GM19395 (cell line): ENCODE data around the gene NCAM1.

ENCODE experiments used
- ATAC-seq: cut with Tn5 transposase; IDR thresholded peaks from one replicate; pipeline ENCODE4 v1.9.1; 2021; ENCODE audit warnings: mild to moderate bottlenecking, moderate library complexity; ENCODE audit not compliant: unreplicated experiment

The NCAM1 gene

DNA sequence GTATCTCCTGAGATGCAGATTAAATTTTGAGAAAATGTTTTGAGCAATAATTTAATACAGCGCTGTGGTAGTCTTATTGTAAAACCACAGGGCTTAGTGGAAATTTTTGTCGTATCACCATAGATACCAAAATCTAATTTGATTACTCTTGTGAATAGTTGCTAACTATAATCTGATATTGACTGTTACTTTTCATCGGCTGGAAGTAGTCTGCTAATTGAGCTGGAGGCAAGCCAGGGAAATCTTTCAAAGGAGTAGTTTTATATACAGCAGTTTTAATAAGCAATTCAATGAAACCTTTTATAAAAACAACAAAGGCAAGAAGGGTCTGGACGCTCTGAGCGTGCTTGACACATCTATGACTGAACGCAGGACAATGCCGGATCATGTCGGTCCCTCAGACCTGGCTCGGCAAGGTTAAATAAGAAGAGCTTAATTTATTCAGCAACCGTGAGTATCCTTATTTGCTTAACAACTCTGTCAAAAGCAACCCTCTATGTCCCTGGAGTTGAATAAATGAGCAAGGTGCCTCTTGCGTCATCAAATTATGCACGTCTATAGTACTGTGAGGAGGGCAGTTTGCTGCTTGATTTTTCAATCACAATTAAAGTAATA, 121.2 kb downstream of the NCAM1 start:
- no peak for ATAC-seq

DNA sequence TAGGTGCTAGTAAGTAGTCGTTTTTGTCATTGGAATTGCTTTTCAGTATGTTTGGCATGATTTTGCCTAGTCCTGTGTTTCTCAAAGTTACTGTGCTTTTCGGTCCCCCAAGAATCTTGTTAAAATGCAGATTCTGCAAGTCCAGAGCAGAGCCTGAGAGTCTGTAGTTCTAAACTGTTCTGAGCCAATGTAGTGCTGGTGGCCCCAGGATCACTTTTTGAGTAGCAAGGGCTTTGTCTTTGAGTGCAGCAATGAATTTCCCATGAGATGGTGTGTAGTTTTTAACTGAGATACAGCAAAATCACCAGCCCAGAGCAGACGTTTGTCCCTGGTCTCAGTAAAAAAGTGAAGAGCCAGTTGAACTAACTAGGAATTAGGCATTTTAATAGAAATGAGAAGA, 122.4 kb downstream of the NCAM1 start:
- no peak for ATAC-seq

DNA sequence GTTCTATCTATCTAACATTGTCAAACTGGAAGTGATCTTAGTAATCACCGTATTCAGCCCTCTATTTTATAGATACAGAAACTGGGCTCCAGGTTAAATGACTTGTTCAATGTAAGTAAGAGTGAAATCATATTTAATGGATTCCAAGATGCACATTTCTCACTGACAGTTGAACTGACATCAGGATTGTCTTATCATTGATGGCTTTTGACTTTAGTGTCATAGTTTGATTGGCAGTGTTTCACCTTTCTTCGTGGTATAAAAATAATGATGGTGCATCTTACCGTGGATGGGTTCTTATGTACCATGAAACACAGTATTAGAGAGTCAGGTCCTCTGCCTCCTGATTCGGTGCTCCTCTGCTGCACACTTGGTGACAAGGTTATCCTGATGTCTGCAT, 123.1 kb downstream of the NCAM1 start:
- ATAC-seq: no peak

DNA sequence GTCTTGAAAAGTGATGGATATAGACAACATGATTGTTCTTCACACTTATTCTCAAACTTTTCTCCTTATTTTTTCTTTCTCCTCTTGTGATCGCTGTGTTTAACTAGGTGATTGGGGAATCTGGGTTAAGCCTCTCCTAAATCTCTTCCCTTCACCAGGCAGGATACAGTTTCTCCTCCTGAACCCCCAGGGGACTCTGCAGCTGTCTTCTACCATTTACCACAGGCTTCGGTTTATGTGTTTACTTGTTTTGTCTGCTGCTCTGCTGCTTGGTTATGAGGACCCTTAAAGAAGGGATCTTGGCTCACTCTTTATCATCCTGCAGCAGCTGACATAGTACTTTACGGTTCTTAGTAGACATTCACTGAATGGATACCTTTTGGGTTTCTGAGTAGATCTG, 124.2 kb downstream of the NCAM1 start:
- ATAC-seq: no peak

DNA sequence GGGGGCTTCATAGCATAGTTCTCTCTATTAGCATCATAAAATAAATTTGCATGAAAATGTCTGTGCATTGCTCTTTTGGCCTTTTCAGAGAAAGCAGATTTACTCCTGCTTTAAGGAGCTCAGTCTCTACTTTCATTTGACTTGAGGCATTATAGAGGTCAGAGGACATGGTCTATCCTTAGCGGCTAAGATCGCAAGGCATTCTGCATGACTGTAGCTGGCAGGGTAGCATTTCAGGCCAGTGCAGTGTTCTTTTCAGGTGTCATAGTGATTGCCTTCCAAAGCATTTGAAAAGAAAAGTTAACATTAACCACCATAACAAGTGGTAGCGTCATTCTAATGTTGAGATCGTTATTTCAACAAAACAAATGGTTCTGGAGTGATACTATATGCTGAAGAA, 126.5 kb downstream of the NCAM1 start:
- ATAC-seq: no peak

DNA sequence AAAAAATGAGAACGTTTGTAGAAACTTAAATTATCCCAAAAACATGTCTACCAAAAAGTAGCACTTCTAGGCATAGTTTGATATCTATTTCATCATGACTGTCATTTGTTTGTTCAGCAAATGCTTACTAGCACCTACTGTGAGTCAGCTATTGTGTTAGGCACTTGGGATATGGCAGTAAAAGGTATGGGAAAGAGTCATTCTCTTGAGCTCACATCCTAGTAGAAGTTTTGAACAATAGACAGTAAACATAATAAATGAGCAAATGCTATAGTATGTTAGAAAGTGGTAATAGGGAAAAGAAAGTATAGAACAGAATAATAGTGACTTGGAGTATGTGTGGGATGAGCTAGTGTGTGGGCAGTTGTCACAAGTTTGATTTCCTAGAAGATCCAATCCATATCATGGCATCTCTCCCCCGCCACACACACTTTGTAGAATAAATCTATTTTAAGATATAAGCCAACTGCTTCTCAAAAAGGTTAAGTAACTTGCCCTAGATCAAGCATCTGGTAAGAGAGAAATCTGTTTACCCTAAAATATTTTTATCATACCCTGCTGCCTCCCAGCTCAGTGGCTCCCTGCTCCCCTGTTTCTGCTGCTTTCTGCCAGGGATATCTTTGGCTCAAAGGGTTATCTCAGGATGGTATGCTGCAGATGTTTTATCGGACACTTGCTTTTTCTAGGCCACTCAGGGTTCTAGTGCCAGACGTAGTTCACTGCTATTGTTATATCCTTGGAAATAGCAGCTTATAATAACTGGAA, 129.7 kb downstream of the NCAM1 start:
- no peak for ATAC-seq

DNA sequence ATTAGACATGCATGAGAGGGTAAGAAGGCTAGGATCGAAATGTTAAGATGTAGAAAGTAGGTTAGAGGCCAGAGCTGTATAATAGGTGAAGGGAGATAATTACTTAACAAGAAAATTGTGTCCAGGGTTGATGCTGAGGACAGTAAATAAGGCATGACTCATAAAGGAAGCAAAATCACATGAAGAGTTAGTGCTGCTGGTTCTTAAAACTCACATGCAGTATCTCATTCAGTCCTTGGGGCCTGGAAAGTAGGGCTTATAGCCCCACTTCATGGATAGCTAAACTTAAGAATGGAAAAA, 130.2 kb downstream of the NCAM1 start:
- ATAC-seq: no peak

DNA sequence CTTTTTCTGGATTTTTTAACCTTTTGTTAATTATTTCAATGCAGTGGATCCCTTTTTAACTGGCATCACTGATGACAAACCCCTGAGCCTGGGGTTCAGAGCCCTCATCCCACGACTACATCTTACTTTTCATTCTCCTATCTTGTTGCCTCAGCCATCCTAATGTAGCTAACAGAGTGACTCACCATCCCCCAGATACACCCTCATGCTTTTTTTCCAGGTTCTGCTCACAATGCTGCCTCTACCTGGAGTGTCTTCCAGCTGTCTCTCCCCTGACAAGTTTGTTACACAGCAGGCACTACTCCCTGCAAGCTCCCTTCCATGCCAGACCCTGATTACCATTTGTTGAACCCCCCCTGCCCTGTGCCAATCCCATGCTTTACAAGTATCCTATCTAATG, 135.4 kb downstream of the NCAM1 start:
- no peak for ATAC-seq

DNA sequence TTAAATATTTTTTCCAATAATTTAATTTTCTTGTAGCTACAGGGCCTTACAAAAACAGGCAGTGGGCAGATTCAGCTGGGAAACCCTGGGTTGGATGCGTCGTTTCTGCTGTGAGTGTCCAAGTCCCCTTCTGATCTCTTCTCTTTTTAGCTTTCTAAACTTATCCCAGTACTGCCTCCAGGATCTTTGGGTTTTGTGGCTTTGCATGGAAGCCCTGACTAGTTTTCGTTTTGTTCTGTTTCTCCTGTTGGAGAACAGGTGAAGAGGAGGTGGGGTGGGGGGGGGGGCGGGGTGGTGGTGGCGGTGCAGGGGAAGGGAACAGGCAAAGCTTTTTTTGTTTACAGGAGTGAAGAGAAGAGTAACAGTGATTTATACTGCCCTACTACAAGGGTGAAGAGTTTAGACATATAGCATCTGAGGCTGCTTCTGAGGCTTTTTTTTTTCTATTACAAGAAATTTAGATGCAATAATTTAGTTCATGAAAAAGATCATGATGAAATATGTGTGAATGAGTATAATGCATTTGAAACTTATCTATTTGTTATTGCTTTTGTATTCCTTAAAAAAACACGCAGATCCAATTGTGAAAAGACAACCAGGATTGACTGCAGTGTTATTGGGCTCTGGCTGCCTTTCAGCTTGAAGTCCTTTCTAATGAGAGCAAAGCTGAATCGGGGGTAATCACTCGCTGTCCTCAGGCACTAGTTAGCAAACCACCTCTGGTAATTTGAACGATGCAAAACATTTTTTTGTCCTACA, 142.9 kb downstream of the NCAM1 start:
- ATAC-seq: no peak

DNA sequence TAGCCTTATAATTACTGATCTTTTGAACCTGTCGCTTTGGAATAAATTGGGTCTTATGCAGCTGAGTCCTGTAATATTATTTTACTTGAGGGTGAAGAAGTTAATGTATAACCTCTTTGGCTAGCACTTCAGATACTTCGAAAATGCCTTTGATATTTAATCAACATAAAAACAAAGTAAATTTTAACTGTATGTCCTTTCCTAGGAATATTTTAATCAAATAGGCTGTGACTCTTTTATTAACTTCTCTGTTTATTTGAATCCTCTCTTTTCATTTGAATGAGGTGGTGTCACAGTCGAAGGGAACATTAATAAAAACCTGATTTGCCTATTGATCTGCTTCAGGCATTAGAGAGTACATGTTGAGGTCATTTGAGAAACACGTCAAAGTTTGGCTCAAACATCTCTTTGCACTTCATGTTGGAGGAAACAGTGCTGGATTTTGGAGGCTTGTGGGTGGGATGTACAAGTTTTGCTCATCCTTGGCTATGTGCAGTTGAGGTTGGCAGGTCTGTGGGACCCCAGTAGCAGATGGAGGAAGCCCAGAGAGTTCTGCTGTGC, 143.6 kb downstream of the NCAM1 start:
- ATAC-seq: no peak

DNA sequence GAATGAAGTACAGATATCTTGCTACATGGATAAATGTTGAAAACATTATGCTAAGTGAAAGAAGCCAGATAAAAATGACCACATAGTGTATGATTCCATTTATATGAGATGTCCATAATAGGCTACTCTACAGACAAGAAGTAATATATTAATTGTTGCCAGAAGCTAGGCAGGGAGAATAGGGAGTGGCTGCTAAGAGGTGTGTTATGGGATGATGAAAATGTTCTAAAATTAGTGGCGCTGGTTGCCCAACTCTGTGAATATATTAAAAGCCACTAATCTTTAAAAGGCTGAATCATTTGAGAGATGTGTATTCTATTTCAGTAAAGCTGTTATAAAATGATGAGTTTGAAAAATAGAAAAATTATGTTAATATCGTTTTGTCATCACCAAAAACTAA, 144.4 kb downstream of the NCAM1 start:
- no peak for ATAC-seq

DNA sequence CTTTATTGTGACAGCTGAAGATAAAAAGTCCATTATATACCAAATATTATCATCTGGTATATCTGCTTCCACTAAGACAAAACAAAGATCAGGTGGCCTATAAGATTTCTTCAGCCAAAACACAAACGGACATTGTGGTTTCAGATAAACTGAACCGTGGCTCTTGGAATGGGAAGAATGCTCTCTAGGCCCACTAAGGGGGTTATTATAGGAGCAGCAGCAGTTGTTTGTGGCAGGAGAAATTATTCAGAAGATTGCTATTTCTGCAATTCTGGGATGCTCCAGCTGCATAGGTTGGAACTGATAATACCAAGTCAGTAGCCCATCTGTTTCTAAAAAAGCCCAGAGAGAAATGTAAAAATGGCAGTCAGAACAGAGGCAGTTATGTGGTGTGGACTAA, 145.3 kb downstream of the NCAM1 start:
- ATAC-seq: no peak

DNA sequence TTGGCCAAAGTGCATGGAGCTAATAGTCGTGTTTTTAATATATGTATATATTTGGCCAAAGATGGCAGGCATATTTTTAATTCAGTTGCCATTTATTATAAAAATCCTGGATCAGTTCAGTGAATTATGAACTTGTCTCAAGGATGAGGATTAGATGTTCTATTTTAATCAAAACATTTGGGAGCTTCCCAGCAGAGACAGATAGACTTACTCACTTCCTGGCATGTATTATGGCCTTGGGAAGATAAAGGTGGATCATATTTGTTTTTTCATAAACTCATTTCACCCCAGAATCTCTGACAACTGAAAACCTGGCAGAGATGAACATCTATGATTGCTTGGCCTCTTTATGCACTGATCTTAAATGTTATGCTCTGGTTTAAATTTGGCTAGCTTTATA, 148.8 kb downstream of the NCAM1 start:
- no peak for ATAC-seq

DNA sequence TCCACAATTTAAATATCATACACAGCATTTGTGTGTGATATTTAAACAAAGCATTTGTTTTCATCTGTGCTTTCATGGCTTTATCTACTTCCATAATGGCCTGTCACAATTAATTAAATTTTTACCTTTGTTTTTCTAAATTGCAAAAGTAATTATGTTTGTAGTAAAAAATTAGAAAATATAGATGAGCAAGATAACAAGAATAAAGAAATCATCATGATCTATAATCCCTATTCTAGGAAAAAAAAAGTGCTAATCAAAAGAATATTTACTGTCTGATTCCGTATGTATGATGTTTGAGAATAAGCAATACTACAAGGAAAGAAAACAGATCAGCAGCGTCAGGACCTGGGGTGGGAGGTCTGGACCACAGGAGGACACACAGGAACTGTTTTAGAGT, 149.9 kb downstream of the NCAM1 start:
- ATAC-seq: no peak

DNA sequence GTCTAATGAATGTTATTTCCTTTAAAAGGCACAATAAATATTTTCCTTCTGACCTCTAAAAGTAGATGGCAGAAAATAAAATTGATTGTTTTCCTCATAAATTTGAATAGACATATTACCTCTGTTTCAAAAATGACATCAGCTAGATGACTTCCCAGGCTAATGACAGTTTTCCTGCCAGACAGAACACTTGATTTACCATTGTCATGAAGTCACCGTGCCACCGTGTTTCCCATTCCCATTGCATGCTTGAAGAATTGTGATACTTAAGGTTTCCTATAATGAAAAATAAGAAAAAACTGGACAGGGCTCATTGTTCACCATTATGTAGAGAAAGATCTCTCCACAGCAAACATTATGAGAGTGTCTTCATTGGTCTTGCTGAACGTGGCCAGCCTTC, 151.1 kb downstream of the NCAM1 start:
- no peak for ATAC-seq

DNA sequence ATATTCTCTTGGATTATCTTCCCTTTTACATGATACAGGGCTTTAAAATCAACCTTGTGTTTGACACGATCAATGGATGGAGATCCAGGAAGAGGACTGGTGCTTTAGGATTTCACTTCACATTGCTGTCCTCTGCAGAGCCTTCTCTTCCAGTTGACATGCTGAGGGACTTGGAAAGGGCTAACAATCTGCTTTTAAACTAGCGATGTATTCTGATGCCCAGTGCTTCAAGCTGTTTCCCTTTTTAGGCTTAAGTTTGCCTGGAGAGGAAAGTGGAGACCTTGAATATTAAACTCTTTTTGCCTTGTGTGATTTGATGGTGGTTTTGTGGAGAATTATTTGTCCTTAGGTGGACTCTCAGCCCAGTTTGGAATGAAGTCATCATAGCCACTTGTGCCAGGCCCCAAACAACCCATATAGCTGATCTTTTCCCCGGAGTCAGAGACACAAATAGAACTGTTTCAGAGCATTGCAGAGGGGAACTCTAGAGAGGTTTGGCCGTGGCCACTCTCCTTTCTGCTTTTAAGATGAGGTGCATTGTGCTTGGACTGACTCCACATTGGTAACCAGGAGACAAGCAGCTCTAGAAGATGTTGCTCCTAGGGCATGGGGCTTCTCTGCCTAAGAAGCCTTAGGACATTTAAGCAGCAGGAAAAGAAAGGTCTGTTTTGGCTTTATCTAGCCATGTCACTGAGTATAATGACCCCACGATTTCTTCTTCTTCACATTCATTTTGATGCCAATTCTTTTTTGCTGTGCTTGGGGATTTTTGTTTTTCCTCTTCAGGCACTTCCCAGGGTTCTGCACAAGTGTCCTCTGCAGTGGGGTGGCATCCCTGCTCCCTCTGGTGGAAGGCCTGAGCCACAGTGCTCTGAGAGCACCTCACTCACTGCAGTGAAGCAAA, 152.8 kb downstream of the NCAM1 start:
- ATAC-seq: no peak

DNA sequence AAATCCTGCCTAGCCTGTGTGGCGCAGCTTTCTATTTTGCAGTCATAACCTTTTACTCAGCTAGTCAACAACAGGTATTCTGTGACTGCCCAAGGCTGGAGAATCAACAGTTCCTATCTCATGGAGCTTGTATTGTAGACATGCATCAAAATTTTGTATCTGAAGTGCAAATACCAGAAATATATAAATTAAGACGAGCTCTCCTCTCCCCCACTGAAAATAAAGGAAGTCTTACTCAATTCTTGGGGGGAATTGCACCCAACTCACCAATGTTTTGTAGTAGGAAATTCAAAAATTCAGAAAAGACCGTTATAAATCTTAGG, 153.4 kb downstream of the NCAM1 start:
- ATAC-seq: no peak

DNA sequence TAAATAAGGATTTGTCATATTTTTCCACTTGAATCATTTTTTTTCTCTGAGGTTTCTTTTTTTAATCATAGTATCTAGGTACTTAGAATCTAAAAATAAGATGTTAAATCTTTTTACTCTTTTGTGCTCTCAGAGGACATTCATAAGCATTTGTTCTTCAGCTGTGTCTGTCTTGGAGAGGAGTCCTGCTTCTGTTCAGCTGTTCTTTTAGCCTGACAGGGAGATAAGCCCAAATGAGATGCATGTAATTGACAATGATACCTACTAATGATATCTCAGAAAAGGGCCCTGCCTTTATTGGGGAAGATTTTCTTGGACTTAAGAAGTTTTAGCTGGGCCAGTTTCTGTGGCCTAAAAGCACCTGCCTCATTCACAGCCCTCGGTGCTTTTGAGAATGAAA, 156.9 kb downstream of the NCAM1 start:
- ATAC-seq: no peak

DNA sequence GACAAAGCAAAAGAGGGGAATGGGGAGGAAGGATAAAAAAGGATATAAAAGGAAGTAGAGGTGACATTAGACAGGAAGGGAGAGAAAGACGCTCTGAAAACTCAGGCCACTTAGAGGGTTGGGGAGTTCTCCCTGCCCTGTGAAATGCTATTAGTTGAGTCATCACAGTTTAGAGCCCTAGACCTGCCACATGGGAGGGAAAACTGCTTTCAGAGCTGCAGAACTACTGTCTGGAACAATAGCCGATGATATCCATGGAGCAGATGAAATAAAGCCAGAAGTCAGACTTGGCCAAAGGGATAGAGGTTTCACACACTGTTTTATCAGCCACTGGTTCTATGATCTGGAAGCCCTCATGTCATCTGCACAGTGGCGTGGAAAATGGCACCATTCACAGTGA, 157.9 kb downstream of the NCAM1 start:
- no peak for ATAC-seq

DNA sequence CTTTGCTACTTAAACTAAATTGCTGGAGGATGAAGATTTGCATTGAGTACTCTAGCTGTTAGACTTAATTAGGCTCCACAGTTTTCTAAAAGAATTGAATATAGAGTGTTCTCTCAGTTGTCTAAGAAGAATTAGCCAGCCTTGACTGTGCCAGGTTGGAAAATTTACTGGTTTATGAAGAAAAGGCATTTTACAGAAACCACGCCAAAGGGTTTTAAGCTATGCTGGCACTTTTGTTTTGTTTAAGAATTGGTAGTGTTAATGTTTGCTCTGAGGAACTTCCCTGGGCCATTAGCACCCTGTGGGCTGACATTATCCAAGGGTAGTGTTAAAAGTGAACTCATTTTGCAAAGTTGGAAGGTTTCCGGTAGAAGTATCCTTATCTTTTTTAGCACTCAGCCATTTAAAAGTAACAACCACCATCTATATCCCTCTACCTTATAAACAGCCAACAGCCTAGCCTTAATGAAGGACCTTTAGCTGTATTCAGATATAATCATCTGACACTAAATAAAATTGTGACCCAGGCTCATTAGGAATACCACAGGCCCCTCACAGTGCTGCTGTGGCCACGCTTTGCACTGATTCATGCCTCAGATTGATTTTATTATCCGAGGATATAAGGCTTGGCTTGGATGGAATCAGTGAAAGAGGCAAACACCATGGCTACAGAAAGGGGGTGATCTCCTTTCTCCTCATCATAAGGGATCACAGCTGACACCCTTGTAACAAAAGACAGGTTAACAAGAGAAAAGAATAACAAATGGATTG, 158.9 kb downstream of the NCAM1 start:
- no peak for ATAC-seq
